Transverse colon (tissue), 4 donors: Measurements from ENCODE around the gene PROM1. TPM values are rescaled to one million over a fixed set of nuclear protein-coding genes. Genes with fewer than 3 reads are reported as not detected.

Experiments
- DNase-seq: peaks from one replicate; pipeline ENCODE4 v3.0.0-alpha.2; 2019
- H3K27ac ChIP-seq, 4 donors: fragments of 200-600 bp; sonication (generic); 2 replicates each; pipeline ENCODE4 v1.5.1; 2016 to 2018; ENCODE audit warnings: inconsistent platforms in 4 of 4
- H3K27me3 ChIP-seq: fragments of 200-600 bp; sonication (generic); 2 replicates; pipeline ENCODE4 v1.5.1; 2017; ENCODE audit warnings: inconsistent platforms
- H3K36me3 ChIP-seq, 4 donors: fragments of 200-600 bp; sonication (generic); 2 replicates each; pipeline ENCODE4 v1.5.1; 2017 to 2019; ENCODE audit warnings: inconsistent platforms in 4 of 4
- H3K4me1 ChIP-seq, 4 donors: fragments of 200-600 bp; sonication (generic); 2 replicates each; pipeline ENCODE4 v1.5.1; 2017 to 2020; ENCODE audit warnings: inconsistent platforms in 4 of 4
- H3K4me3 ChIP-seq, 4 donors: fragments of 200-600 bp; sonication (generic); 1 replicate in 1 of 4; 2 replicates in 3 of 4; pipeline versions ENCODE4 v1.5.1 to v1.6.1; 2017 to 2019; ENCODE audit warnings: inconsistent platforms in 4 of 4
- H3K9me3 ChIP-seq, 2 donors: fragments of 200-600 bp; sonication (generic); 2 replicates each; pipeline ENCODE4 v1.5.1; 2017 to 2019; ENCODE audit warnings: inconsistent platforms in 2 of 2
- EP300 ChIP-seq: sonication (generic); formaldehyde crosslinking; IDR thresholded peaks from one replicate; pipeline ENCODE4 v1.6.1; 2017; ENCODE audit warnings: antibody characterized with exemption, low read depth
- POLR2A ChIP-seq: fragments of 450-650 bp; IDR thresholded peaks from one replicate; pipeline ENCODE4 v1.6.1; 2016; ENCODE audit warnings: antibody characterized with exemption, mild to moderate bottlenecking, moderate library complexity
- POLR2AphosphoS5 ChIP-seq, 3 donors: sonication (generic); formaldehyde crosslinking; IDR thresholded peaks; one replicate each; pipeline ENCODE4 v1.6.1; 2016; ENCODE audit warnings: antibody characterized with exemption in 3 of 3
- WGBS, 2 donors: methylation state at CpG; one replicate each; pipeline ENCODE4 v1.1.5; 2018; ENCODE audit warnings: low coverage in 1 of 2; 5-methylcytosine and 5-hydroxymethylcytosine counted together
- in situ Hi-C, 4 donors: fragments of 200-750 bp; cut with MboI; loops; one replicate each; pipeline versions ENCODE4 v1.15.0 to v1.15.1; 2017; ENCODE audit warnings: low sequenced_read_pairs in 3 of 4, low pct_ligation_motif_present in 1 of 4, low pct_unique_long_range_greater_than_20kb in 1 of 4
- intact Hi-C: fragments of 100-400 bp; cut with DNase I; formaldehyde crosslinking; loops from one replicate; pipeline ENCODE4 v1.15.1; 2023; ENCODE audit warnings: low total_unique reads
- total RNA-seq, 4 donors: library from RNA; depleted of rRNA; stranded (reverse); fragments of >200 nt; gene quantifications; one replicate each; pipeline ENCODE4 v1.1.0, GENCODE V29; 2016
- TF ChIP-seq, protein P1 (sequence below), 5 experiments: fragments of 200-600 bp in 3 of 5; fragments of 450-650 bp in 2 of 5; sonication (generic) in 3 of 5; IDR thresholded peaks; 1 replicate in 2 of 5; 2 replicates in 3 of 5; pipeline ENCODE4 v1.5.1; 2016 to 2017; ENCODE audit warnings: antibody characterized with exemption in 5 of 5, inconsistent platforms in 3 of 5, mild to moderate bottlenecking in 2 of 5, moderate library complexity in 1 of 5

The PROM1 gene
- total RNA-seq, 4 donors from 2014 or later, result 35.2 to 236 (median 170) TPM

- intact Hi-C loops (no loop called here), in situ Hi-C loops (no loop called here)
- Histone ChIP-seq H3K27ac (peak overlapping the region in 2 of 4 donors; percentile 27 to 38), H3K9me3 (no peaks in the 10 kb centered on the region), H3K4me3 (no peak overlapping the region), H3K4me1 (peaks cover 0 to 8% (median 0%) of the 10 kb centered on the region in 4 donors), H3K36me3 (no peaks in the 10 kb centered on the region), H3K27me3 (no peaks in the 10 kb centered on the region)
- DNase-seq, result no peak
- whole genome bisulfite sequencing, 2 donors, result 56 to 79% methylated on average over 3 to 7 of the region's 7 CpGs
- TF ChIP-seq POLR2AphosphoS5 (IDR thresholded peaks at IDR 0.05), result no peak
- TF ChIP-seq, protein P1, sequence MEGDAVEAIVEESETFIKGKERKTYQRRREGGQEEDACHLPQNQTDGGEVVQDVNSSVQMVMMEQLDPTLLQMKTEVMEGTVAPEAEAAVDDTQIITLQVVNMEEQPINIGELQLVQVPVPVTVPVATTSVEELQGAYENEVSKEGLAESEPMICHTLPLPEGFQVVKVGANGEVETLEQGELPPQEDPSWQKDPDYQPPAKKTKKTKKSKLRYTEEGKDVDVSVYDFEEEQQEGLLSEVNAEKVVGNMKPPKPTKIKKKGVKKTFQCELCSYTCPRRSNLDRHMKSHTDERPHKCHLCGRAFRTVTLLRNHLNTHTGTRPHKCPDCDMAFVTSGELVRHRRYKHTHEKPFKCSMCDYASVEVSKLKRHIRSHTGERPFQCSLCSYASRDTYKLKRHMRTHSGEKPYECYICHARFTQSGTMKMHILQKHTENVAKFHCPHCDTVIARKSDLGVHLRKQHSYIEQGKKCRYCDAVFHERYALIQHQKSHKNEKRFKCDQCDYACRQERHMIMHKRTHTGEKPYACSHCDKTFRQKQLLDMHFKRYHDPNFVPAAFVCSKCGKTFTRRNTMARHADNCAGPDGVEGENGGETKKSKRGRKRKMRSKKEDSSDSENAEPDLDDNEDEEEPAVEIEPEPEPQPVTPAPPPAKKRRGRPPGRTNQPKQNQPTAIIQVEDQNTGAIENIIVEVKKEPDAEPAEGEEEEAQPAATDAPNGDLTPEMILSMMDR (IDR thresholded peaks at IDR 0.05), result no peak
- TF ChIP-seq EP300, result no peak
- TF ChIP-seq POLR2A, result no peak
These were observed 17.2 kb downstream of the PROM1 start for GRCh38 chr4:16066586-16067128.

GRCh38 chr4:16065066-16065465 lies 18.8 kb downstream of the PROM1 start:
- DNase-seq, result no peak
- no peaks in the 10 kb centered on the region for H3K27me3 ChIP-seq
- intact Hi-C loops (no loop called here), in situ Hi-C loops (no loop called here)
- no peak for TF ChIP-seq EP300
- TF ChIP-seq, protein P1 (IDR thresholded peaks at IDR 0.05), result no peak
- TF ChIP-seq POLR2A, result no peak
- no peak for TF ChIP-seq POLR2AphosphoS5 (IDR thresholded peaks at IDR 0.05)
- no peak overlapping the region for H3K4me3 ChIP-seq
- no peak overlapping the region for H3K27ac ChIP-seq
- H3K4me1 ChIP-seq, result peaks cover 0 to 8% (median 0%) of the 10 kb centered on the region in 4 donors
- WGBS, 2 donors, result 95% methylated on average over 1 of the region's 1 CpG; no CpG with 5 or more reads in 1 of the 2 donors
- no peaks in the 10 kb centered on the region for H3K9me3 ChIP-seq
- H3K36me3 ChIP-seq, result no peaks in the 10 kb centered on the region

DNA sequence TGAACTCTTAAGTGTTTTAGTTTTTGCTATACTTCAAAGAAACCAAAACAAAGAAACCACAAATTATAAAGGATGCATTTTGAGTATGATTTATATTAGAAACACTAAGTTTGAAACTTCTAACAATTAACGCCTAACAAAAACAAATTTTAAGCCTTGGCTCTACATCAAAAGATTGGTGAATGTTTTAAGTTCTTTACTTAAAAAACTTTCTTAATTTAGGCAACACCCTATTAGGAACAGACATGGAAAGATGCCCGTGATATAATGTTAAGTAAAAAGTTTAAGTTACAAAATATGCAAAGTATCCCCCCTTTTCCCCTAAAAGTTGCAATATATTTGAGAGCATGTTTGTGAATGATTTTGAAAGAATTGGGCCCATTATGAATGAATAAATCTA lies 21.2 kb downstream of the PROM1 start:
- in situ Hi-C loops, result no loop called here
- 69 to 95% methylated on average over 2 of the region's 2 CpGs for WGBS, 2 donors
- H3K36me3 ChIP-seq, result no peaks in the 10 kb centered on the region
- H3K4me3 ChIP-seq, result no peak overlapping the region
- H3K27ac ChIP-seq, result no peak overlapping the region
- peaks cover 0 to 8% (median 0%) of the 10 kb centered on the region in 4 donors for H3K4me1 ChIP-seq
- H3K27me3 ChIP-seq, result no peaks in the 10 kb centered on the region
- TF ChIP-seq EP300, result no peak
- TF ChIP-seq, protein P1 (IDR thresholded peaks at IDR 0.05), result no peak
- TF ChIP-seq POLR2A, result no peak
- no peak for TF ChIP-seq POLR2AphosphoS5 (IDR thresholded peaks at IDR 0.05)
- H3K9me3 ChIP-seq, result no peaks in the 10 kb centered on the region
- intact Hi-C loops, result loop anchor here (5.0 kb wide), 1 partner anchor 880 kb away; no protein-coding TSS in a partner anchor
- no peak for DNase-seq

DNA sequence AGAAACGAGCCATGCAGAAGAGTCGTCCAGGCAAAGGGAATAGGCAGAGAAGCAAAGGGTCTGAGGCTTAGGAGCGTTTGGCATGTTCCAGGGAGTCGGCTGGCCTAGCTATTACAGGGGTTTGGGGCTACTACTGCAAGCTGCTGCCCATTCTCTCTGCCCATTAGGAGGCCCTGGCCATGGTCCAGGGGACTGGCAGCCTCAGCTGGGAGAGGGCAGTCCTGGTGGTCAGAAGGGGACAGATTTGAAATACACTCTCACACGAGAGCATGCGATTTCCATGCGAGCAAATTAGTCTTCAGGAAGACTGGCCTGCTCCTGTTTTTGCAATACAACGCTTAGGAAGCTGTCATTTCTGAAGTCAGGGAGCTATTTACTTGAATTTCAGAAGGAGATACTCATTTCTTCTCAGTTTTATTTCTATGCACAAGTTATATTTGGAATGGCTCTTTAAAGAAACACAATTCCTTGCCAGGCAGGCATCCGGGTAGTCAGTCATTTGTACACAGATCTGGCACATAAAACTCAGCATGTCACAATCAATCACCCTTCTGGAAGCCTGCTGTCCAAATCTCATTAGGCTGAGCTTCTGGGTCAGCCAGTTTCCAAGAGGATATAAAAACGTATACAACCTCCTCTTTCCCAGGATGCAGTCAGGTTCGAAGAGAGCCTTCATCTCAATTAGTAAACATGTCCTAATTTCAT lies 27.0 kb downstream of the PROM1 start:
- WGBS, 2 donors, result 45 to 50% methylated on average over 11 of the region's 11 CpGs
- DNase-seq, result no peak
- TF ChIP-seq EP300 (no peak), POLR2A (no peak), POLR2AphosphoS5 (IDR thresholded peaks at IDR 0.05) (no peak)
- TF ChIP-seq, protein P1 (IDR thresholded peaks at IDR 0.05), result no peak
- Histone ChIP-seq H3K9me3 (no peaks in the 10 kb centered on the region), H3K27ac (peak overlapping the region in 3 of 4 donors; percentile 28 to 64 (median 46)), H3K4me3 (no peak overlapping the region), H3K36me3 (no peaks in the 10 kb centered on the region), H3K4me1 (peaks cover 0 to 11% (median 1%) of the 10 kb centered on the region in 4 donors), H3K27me3 (no peaks in the 10 kb centered on the region)
- intact Hi-C loops (no loop called here), in situ Hi-C loops (no loop called here)
